Endothelial cell of umbilical vein (primary cell): ENCODE measurements around the gene OXCT2.
"Not testable (repeated sequence)": the region's sequence is repeated elsewhere in the genome, so short reads cannot be mapped to it uniquely, and the experiment has no call there.

Source experiments
- EZH2 ChIP-seq: IDR thresholded peaks from 2 replicates; pipeline ENCODE4 v1.6.1; 2012; ENCODE audit warnings: borderline replicate concordance, low read depth, mild to moderate bottlenecking, moderate library complexity, low read length, inconsistent platforms; ENCODE audit not compliant: severe bottlenecking
- JUN ChIP-seq: IDR thresholded peaks from 2 replicates; pipeline ENCODE4 v1.6.1; 2011; ENCODE audit warnings: borderline replicate concordance, low read depth; ENCODE audit not compliant: insufficient read length, insufficient read depth
- MYC ChIP-seq: IDR thresholded peaks from one replicate; pipeline ENCODE4 v1.6.1; 2011; ENCODE audit warnings: mild to moderate bottlenecking, low read depth, low read length
- POLR2A ChIP-seq: IDR thresholded peaks from 2 replicates; pipeline ENCODE4 v1.6.1; 2012; ENCODE audit warnings: low read depth, mild to moderate bottlenecking, control low read depth, low read length
- POLR2AphosphoS5 ChIP-seq: IDR thresholded peaks from 2 replicates; pipeline ENCODE4 v1.6.1; 2012; ENCODE audit warnings: low read depth, mild to moderate bottlenecking, control low read depth, low read length, moderate library complexity; ENCODE audit not compliant: insufficient read depth
- TF ChIP-seq, protein P1 (sequence below), 2 donors: IDR thresholded peaks; 1 replicate in 1 of 2; 2 replicates in 1 of 2; pipeline ENCODE4 v1.5.1; 2011; ENCODE audit warnings: low read length in 2 of 2, mild to moderate bottlenecking in 2 of 2, moderate library complexity in 2 of 2, control low read depth in 1 of 2, inconsistent platforms in 1 of 2, low read depth in 1 of 2; ENCODE audit not compliant: insufficient read depth in 1 of 2; ENCODE audit errors: extremely low read depth in 1 of 2
- TF ChIP-seq, protein P2 (sequence below): IDR thresholded peaks from 2 replicates; pipeline ENCODE4 v1.6.1; 2011; ENCODE audit not compliant: insufficient read depth, insufficient read length

DNA sequence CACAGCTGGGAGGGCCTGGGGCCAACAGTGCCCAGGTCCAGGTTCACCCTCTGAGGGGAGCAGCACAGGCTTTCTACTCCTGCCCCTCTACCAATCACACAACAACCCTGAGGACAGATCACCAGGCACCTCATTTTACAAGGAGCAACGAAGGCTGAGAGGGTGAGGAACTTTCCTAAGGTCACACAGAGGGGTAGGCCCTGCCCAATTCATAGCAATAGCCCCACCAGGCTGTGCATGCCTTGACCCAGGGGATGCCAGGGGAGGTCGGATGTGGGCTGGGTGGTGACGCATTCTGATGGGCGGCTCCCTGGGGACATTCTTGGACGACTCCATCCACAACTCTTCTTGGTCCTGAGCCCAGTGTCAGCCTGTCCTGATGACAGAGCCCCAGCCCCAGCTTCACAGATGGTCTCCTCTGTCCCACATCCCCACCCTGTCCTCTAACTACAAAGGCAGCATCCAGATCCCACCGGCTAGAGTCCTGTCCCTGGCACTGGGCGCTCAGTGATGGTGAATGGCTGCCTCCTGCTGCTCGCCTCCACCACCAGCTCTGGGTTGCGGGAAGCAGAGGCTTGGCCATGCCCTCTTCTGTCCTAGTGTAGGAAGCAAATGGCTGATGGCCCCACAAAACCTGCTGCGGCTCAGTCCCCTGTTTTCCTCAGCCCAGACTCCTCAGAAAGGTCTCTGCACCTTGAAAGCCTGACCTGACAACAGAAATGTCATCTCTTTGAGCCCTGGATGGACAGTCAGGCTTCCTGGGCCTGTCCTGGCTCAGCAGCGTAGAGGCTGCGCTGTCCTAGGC is 15.4 kb upstream of the OXCT2 start:
- not testable (repeated sequence) for TF ChIP-seq POLR2AphosphoS5, POLR2A, EZH2, MYC, JUN
- TF ChIP-seq, protein P1, sequence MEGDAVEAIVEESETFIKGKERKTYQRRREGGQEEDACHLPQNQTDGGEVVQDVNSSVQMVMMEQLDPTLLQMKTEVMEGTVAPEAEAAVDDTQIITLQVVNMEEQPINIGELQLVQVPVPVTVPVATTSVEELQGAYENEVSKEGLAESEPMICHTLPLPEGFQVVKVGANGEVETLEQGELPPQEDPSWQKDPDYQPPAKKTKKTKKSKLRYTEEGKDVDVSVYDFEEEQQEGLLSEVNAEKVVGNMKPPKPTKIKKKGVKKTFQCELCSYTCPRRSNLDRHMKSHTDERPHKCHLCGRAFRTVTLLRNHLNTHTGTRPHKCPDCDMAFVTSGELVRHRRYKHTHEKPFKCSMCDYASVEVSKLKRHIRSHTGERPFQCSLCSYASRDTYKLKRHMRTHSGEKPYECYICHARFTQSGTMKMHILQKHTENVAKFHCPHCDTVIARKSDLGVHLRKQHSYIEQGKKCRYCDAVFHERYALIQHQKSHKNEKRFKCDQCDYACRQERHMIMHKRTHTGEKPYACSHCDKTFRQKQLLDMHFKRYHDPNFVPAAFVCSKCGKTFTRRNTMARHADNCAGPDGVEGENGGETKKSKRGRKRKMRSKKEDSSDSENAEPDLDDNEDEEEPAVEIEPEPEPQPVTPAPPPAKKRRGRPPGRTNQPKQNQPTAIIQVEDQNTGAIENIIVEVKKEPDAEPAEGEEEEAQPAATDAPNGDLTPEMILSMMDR (IDR thresholded peaks at IDR 0.05; ENCODE audit: extremely low read depth in 1 of 2, insufficient read depth in 1 of 2, low read depth in 1 of 2, low read length in 2 of 2): not testable (repeated sequence)
- TF ChIP-seq, protein P2, sequence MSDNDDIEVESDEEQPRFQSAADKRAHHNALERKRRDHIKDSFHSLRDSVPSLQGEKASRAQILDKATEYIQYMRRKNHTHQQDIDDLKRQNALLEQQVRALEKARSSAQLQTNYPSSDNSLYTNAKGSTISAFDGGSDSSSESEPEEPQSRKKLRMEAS: not testable (repeated sequence)
